ENCODE measurements around the gene EPAS1. TPM values are rescaled to one million over a fixed set of nuclear protein-coding genes. Genes with fewer than 3 reads are reported as not detected.
A peak's percentile ranks its signal among the peaks of the same experiment; 100 is the strongest.

EPAS1 gene
- total and polyA plus RNA-seq, 8 donors, result 190 to 962 (median 244) TPM

DNA sequence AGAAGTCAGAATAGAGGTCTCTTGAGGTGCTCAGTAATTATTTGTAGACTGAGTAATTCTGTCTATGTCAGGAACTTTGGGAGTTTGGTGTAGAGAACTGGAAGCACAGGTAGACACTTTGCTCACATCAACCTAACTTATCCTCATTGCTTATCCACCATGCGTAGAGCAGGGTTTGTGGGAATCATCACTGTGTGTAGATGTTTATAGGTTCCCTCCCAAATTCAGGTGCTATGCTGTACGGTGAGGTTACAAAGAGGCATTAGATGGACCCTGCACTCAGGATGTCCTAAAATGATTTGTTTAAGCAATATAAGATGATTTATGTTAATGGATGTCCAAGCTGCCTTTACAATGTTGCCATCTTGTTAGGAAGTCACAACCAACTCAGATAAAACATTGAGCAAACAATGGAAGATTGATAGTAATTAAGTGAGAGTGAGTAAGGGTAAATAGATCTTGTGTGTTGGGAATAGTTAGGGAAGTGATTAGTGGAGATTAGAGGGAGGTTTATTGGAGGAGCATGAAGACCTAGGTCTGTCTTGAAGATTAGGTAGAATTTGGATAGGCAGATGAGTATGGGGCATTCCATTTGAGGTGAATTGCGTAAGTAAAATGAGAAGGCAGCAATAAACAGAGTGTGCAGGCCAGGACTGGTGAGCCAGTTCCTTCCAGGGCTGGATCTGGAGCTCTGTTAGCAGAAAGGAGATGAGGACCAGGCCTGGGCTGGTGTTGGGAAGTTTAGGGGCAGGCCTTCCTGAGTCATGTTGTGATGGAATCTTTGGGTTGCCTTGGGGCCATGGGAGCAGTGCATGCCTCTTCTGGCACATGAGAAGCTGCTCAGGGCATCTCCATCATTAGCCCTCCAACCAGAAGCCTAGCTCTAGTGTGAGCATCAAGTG, 12.1 kb downstream of the EPAS1 start:
- no peak overlapping the region for H3K4me3 ChIP-seq
- ATAC-seq, result no peak
- no peaks in the 10 kb centered on the region for H3K9me3 ChIP-seq
- peak overlapping the region in 1 of 2 donors; percentile 20 for H3K27ac ChIP-seq
- no peaks in the 10 kb centered on the region for H3K36me3 ChIP-seq
- peaks cover 66 to 97% of the 10 kb centered on the region in 2 donors for H3K4me1 ChIP-seq
- TF ChIP-seq, protein P1, sequence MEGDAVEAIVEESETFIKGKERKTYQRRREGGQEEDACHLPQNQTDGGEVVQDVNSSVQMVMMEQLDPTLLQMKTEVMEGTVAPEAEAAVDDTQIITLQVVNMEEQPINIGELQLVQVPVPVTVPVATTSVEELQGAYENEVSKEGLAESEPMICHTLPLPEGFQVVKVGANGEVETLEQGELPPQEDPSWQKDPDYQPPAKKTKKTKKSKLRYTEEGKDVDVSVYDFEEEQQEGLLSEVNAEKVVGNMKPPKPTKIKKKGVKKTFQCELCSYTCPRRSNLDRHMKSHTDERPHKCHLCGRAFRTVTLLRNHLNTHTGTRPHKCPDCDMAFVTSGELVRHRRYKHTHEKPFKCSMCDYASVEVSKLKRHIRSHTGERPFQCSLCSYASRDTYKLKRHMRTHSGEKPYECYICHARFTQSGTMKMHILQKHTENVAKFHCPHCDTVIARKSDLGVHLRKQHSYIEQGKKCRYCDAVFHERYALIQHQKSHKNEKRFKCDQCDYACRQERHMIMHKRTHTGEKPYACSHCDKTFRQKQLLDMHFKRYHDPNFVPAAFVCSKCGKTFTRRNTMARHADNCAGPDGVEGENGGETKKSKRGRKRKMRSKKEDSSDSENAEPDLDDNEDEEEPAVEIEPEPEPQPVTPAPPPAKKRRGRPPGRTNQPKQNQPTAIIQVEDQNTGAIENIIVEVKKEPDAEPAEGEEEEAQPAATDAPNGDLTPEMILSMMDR (IDR thresholded peaks at IDR 0.05), result no peak
- no peak for DNase-seq
- H3K27me3 ChIP-seq, result no peaks in the 10 kb centered on the region
- intact Hi-C loops (cut with DNase I), result loop anchor here in 1 of 2 donors (10.0 kb wide), 1 partner anchor 45 kb away; no protein-coding TSS in a partner anchor

DNA sequence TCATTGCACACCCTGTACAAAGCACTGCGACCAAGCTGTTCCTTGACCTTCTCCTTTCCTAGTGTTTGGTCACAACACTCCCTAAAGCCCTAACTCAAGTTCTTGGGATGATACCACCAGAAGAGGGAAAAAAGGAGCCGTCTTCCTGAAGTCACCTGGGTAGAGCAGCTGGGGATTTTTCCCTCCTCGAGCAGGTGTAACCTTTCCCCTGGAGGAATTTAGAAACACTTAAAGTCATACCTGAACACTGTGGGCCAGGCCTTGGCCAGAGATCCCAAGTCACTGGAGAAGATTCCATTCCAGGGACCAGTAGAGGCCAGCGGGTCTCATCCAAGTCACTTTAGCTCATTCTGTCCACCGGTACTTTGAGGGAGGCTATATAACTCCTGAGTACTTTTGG, 13.2 kb downstream of the EPAS1 start:
- Histone ChIP-seq H3K9me3 (no peaks in the 10 kb centered on the region), H3K27me3 (no peaks in the 10 kb centered on the region), H3K36me3 (no peaks in the 10 kb centered on the region), H3K4me1 (peaks cover 68 to 97% of the 10 kb centered on the region in 2 donors), H3K4me3 (no peak overlapping the region), H3K27ac (peak overlapping the region in 1 of 2 donors; percentile 20)
- DNase-seq (no peak), ATAC-seq (no peak)
- TF ChIP-seq, protein P1 (IDR thresholded peaks at IDR 0.05), result no peak
- intact Hi-C loops (cut with DNase I), result no loop called here

DNA sequence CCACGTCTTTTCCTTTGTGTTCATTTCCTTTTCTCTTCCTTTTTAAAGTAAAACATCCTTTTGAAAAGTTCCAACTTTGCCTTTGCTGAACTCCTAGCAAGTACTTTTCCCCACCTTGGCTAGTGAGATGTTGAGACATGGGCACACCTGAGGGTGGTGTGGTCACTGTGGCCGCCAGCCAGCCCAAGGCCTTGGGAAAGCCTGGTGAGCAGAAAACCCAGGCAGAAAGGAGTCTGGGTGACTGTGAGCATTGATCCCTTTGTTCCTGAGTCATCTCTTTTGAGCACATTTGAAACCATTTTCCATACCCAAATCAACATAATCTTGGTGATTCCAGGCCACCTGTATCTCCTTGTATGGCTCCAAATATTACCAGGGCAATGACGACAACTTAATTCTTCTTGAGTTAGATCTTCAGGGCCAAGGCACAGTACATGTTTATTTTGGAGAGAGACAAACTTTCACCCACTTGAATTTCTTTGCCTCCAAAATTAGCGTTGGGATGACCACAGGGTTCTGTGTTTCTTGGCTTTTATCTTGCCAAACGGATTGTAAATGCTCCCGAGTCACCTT, 14.5 kb downstream of the EPAS1 start:
- Histone ChIP-seq H3K4me3 (no peak overlapping the region), H3K27ac (peak overlapping the region; percentile 20 to 23), H3K36me3 (no peaks in the 10 kb centered on the region), H3K9me3 (no peaks in the 10 kb centered on the region), H3K27me3 (no peaks in the 10 kb centered on the region), H3K4me1 (peaks cover 65 to 97% of the 10 kb centered on the region in 2 donors)
- ATAC-seq, result no peak
- TF ChIP-seq, protein P1 (IDR thresholded peaks at IDR 0.05), result no peak
- intact Hi-C loops (cut with DNase I), result no loop called here
- DNase-seq, result no peak

DNA sequence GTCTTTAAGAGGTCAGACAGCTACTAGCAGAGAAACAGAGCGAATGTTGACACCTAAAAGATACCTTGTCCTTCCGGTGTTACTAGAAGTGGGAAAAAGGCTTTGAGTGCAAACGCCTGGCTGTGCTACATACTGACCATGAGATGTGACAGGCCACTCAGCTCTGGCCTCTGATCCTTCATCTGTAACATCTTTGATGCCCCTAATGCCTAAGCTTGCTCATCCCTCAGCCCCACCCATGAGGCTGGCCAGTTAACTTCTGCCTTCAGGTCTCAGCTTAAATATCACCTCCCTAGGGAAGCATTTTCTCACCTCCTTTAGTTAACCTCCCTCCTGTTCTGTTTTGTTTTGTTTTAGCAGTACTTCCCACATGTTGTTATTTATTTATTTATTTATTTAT, 15.9 kb downstream of the EPAS1 start:
- peak overlapping the region; percentile 20 to 82 for H3K27ac ChIP-seq
- no peaks in the 10 kb centered on the region for H3K36me3 ChIP-seq
- H3K27me3 ChIP-seq, result no peaks in the 10 kb centered on the region
- intact Hi-C loops (cut with DNase I), result no loop called here
- peaks cover 53 to 95% of the 10 kb centered on the region in 2 donors for H3K4me1 ChIP-seq
- no peak for DNase-seq
- H3K9me3 ChIP-seq, result no peaks in the 10 kb centered on the region
- no peak overlapping the region for H3K4me3 ChIP-seq
- TF ChIP-seq, protein P1 (IDR thresholded peaks at IDR 0.05), result no peak
- ATAC-seq, result no peak
